Dermis blood vessel endothelial cell (primary cell): ENCODE data around the gene CNOT1. TPM values are rescaled to one million over a fixed set of nuclear protein-coding genes. Genes with fewer than 3 reads are reported as not detected.
"Not testable (repeated sequence)": the region's sequence is repeated elsewhere in the genome, so short reads cannot be mapped to it uniquely, and the experiment has no call there.

Experiments used
- DNase-seq: peaks from one replicate; pipeline ENCODE4 v3.0.0; 2010
- total RNA-seq: library from RNA; depleted of rRNA; stranded (reverse); fragments of >200 nt; gene quantifications from 2 replicates; pipeline ENCODE4 v1.2.3, GENCODE V29; 2014

CNOT1 gene
- total RNA-seq, 1 donor from 2014 or later: 93.6 TPM

- no peak for DNase-seq
These were observed 128.1 kb downstream of the CNOT1 start for GRCh38 chr16:58501242-58502131.

DNA sequence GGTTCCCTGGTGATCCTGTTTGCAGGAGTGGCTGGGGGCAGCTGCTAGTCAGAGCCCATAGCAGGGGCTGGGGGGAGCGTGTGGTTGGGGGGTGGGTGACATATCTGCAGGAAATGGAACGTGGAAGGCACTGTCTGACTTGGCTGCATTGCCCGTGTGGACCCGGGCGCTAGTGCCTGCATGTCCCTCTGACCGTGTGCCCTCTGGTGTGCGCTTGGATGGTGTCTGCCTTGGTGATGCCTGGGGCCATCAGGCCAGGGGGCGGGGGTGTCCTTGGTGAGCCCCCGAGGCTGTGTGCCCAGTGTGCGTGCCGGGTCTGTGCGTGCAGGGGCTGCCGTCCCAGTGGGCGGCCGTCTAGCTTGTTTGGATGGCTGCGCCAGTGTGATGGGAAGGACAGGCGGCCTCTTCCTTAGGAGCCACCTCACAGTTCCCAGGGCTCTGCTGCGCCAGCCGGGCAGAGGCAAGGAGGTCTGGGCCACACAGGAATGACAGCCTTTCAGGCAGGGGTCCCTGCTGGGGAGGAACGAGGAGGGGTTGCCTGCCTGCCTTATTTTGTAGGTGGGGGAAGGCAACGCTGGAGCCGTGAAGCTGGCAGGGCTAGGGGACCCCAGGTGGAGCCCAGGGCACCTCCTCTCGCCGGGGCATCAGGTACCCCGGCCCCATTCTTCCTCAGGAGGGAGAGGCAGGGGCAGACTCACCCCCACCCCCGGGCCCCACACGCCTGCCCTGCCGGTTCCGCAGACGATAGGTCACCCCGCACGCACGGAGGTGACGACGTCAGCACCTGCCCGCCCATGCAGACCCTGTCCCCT is 129.0 kb downstream of the CNOT1 start:
- no peak for DNase-seq

GRCh38 chr16:58499615-58500351 is 129.8 kb downstream of the CNOT1 start, which contains the start of gene NDRG4:
NDRG4 (plus strand) TSS chr16:58500143; CDS start chr16:58500249, 106 bp downstream.
- DNase-seq: peak; percentile 81

GRCh38 chr16:58499092-58499511 is 130.5 kb downstream of the CNOT1 start:
- DNase-seq: no peak

- no peak for DNase-seq
These were observed 131.1 kb downstream of the CNOT1 start for GRCh38 chr16:58498341-58499091.

DNA sequence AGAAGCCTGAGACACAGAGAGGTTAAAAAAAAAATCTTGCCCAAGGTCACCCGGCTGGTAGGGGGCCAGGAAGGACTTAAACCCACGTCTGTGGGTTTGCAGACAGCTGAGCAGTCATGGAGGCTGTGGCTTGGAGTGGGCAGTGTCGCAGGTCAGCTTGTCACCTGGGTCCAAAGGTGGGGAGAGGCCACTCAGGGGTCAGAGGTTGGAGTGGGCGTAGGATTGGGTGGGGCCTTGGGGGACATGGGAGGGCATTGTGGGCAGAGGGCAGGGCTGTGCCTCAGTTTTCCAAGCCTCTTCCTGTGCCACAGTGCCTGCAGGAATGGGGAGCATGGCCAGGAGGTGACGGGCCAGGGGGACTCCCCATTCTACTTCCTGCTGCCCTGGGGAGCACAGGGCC is 131.7 kb downstream of the CNOT1 start:
- DNase-seq: no peak

DNA sequence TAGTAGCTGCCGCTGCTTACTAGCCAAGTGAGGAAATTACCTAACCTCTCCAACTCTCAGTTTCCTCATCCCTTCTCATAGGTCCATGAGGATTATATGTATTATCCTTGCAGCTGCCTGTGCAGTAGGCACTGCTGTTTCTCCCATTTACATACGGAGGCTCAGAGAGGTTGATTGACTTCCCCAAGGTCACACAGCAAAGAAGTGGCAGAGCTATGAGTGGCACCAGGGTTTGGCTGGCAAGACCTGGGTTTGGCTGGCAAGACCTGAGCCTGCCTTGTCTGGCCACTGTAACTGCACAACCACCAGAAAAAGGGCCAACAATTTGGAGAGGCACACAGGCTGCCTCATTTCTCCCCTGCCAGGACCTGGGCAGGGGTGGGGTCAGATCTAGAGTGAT is 132.2 kb downstream of the CNOT1 start:
- no peak for DNase-seq

DNA sequence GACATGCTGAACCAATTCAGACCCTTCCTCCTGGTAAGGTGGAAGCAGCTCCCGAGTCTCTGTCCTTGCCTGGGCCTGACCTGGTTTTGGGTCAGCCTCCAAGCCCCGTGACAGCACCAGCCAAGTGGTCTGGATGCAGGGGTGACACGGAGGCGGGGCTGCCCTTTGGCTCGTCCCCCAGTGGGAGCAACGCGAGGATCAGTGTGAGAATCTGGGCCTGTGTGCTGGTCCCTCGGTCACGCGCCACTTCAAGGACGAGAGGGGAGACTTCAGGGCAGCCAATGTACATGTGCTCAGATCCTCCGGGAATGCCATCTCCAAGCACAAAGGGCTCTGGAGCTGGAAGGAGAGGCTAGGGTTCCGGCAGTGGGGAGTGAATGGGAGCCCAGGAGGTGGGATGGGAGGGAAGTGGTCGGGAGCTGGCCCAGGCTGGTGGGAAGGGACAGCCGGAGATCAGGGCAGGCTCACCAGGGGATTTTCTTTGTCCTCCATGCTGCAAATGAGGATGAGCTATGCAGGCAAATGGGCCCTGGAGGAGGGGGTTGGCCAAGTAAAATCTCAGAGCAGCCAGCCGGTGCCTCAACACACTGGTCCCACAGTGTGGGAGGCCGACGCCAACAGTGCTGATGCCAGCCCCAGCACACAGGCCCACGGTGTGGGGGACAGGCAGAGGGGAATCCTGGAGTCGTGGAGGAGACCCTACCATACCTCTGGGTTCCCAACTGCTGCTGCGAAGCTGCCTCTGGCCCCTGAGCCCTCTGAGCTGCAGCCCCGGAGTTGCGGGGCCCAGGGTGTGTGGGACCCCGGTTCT is 133.9 kb downstream of the CNOT1 start:
- no peak for DNase-seq

DNA sequence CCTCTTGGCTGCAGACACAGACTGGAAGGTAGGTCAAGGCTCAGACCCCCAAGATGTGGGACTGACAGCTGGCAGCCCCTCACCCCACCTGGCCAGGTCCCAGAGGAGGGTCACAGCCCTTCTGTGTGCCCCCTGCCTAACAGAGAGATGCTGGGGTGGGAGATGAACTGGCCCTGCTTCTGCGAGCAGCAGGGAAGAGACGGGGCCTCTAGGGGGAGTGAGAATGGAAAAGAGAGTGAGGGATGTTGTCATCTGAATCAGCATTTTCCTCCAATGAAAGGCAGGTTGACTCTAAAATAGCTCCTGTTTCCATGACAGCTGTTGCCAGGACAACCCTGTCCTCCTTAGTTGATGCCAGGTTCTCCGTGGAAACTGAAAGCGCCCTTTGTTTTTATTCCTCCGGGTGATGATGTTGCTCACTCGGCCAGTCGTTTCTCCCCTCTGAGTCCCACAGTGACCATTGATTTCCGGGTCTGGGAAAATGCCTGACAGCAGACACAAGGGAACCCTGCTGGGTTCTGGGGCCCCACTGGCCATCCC is 134.6 kb downstream of the CNOT1 start:
- peak; percentile 95 for DNase-seq

- DNase-seq: no peak
These were observed 135.7 kb downstream of the CNOT1 start for GRCh38 chr16:58493756-58494431.

- DNase-seq: no peak
These were observed 136.9 kb downstream of the CNOT1 start for GRCh38 chr16:58492735-58493134.

DNA sequence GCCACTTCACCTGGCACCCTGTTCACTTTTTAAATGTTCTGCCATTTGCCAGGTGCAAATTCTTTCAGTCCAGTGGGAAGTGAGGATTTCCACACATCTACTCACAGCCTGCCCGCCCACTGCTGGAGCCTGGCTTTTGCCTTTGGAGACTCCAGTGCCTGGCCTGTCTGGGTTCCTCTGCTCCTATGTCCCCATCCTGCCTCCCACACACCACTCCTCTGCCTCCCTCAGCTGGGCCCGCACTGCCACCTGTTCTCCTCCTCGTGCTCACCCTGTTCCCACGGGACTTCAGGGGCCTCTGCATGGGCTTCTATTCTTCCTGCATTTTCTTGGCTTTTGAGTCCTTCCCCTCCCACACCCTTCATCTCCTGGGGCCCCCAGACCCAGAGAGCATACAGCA is 137.6 kb downstream of the CNOT1 start:
- no peak for DNase-seq

DNA sequence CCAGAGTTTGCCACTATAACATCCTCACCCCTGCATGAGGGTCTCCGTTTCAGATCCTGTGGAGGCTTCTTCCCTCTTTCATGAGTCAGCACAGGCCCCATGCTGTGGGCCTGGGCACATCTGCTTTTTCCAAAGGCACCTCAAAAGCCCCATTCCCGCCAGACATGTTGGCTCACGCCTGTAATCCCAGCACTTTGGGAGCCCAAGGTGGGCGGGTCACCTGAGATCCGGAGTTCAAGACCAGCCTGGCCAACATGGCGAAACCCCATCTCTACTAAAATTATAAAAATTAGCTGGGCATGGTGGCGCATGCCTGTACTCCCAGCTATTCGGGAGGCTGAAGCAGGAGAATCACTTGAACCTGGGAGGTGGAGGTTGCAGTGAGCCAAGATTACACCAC is 139.1 kb downstream of the CNOT1 start:
- not testable (repeated sequence) for DNase-seq

DNA sequence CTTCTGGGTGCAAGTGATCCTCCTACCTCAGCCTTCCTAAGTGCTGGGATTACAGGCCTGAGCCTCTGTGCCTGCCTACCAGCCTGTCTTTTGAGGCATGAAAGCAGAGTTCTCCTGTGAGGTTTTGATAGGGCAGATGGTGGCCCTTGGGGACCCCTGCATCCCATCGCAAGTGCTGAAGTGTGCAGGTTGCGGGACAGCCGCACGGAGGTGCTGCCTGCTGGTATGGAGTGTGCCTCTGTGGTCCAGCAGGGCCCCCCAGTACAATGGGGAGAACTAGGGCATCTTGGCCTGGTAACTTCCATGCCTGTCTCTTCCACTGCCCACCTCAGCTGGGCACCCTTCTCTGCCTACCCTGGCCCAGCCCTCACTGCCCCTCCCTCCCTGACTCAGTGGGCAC is 139.6 kb downstream of the CNOT1 start:
- DNase-seq: no peak

DNA sequence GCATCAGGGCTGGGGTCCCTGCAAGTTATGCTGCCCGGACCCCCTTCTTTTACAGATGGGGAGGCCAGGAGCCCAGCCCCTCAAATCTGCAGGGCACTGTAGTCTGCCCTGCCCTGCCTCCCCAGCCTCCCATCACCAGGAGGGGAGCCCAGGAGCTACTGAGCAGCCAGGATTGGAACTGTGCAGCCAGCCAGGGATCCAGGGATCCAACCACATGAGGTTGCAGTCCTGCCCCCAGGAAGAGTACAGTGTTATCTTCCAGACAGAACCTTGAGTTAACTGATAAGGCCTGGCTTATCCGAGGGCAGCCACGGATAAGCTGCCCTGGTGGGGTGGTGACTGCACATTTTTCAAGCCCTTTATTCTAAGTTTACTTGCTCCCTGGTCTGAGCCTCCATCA is 141.1 kb downstream of the CNOT1 start:
- no peak for DNase-seq

DNA sequence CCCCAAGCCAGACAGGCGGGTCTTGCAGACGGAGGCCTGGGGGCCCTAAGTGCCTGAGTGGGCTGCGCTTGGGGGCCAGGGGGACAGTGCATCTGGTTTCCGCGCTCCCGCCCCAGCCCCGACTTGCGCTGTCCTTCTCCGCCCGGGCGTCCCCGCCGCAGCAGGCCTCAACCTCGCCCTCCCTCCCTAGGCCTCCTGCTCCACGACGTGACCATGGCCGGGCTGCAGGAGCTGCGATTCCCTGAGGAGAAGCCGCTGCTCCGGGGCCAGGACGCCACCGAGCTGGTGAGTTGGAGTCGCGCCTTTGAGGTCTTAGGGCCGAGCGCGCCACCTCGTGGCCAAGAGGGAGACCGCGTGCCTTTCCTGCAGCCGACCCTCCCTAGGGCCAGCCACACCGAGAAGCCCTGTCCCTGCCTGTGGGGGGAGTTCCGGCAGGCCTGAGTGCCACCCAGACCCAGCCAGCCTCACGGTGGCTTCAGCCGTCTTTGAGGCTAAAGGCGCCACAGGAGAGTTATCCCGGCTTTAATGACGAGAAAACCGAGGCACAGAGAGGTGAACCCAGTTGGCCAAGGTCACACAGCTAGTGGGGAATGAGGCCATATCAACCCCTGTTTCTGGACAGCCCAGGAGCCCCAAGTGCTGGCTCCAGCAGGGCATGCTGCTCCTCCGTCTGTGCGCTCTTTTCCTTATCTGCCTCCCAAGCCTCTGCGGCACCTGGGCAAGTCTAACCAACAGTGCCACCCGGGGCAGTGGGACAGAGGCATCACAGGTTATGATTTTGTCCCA is 141.9 kb downstream of the CNOT1 start:
- DNase-seq: peak; percentile 91

- no peak for DNase-seq
These were observed 144.3 kb downstream of the CNOT1 start for GRCh38 chr16:58485184-58485887.

DNA sequence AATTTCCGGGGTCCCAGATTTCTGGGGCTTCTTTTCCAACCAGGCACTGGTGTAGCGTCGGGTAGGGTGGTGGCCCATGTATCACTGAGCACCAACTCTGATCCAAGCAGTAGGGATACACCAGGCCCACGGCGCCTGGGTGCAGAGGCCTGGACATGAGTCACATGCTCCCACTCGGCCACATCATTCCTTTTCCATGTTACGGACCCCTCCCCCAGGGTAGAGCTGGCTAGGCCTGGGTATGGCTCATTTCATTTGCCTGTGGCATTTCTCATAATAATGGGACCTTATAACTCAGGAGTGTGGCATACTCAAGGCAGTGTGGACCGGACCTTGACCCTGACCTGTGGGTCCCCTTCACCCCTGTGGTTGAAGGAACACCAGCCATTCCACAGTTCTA is 147.7 kb downstream of the CNOT1 start:
- no peak for DNase-seq
